Fibroblast of the aortic adventitia (primary cell): Measurements from ENCODE around the gene CREB5. TPM values are rescaled to one million over a fixed set of nuclear protein-coding genes. Genes with fewer than 3 reads are reported as not detected.

Experiments used
- DNase-seq: peaks from one replicate; pipeline ENCODE4 v3.0.0-alpha.2; 2010; ENCODE audit warnings: low read depth
- H3K4me3 ChIP-seq: 2 replicates; pipeline ENCODE4 v1.5.1; 2011; ENCODE audit warnings: low read depth, mild to moderate bottlenecking, control low read depth, low read length, moderate library complexity
- CTCF ChIP-seq: IDR thresholded peaks from 2 replicates; pipeline ENCODE4 v1.5.1; 2011; ENCODE audit warnings: mild to moderate bottlenecking, low read length, control low read depth, inconsistent platforms; ENCODE audit not compliant: insufficient read depth
- total RNA-seq: library from RNA; depleted of rRNA; stranded (reverse); fragments of >200 nt; gene quantifications from 2 replicates; pipeline ENCODE4 v1.2.3, GENCODE V29; 2012; ENCODE audit warnings: low replicate concordance

Gene CREB5
- total RNA-seq, 1 donor: 5.2 TPM

GRCh38 chr7:28613262-28613661 is 200.9 kb downstream of the CREB5 start:
- H3K4me3 ChIP-seq: no peak overlapping the region
- no peak for DNase-seq
- TF ChIP-seq CTCF: no peak

- no peak overlapping the region for H3K4me3 ChIP-seq
- peak; percentile 19 for DNase-seq
- peak; percentile 33 for TF ChIP-seq CTCF
Measured at GRCh38 chr7:28615091-28615490, 202.8 kb downstream of the CREB5 start.

- H3K4me3 ChIP-seq: no peak overlapping the region
- no peak for TF ChIP-seq CTCF
- no peak for DNase-seq
Measured at GRCh38 chr7:28617308-28617880, 205.1 kb downstream of the CREB5 start.

- TF ChIP-seq CTCF: no peak
Measured at GRCh38 chr7:28618383-28618782, 206.1 kb downstream of the CREB5 start.

GRCh38 chr7:28619256-28619655 is 206.9 kb downstream of the CREB5 start:
- no peak for DNase-seq
- H3K4me3 ChIP-seq: no peak overlapping the region
- TF ChIP-seq CTCF: no peak

More at GRCh38 chr7:28618383-28618782, 206.1 kb downstream of the CREB5 start:
- DNase-seq: no peak
- no peak overlapping the region for H3K4me3 ChIP-seq

- no peak for TF ChIP-seq CTCF
- H3K4me3 ChIP-seq: no peak overlapping the region
- DNase-seq: no peak
Measured at GRCh38 chr7:28621369-28621841, 209.1 kb downstream of the CREB5 start.
